Nephron (organoid): Measurements from ENCODE around the gene HYPK.

Experiments
- H3K27ac Mint-ChIP-seq, 3 experiments: 2 replicates each; pipeline ENCODE4 v1.8.0; 2020; ENCODE audit warnings: mixed read lengths in 3 of 3, mild to moderate bottlenecking in 2 of 3, moderate library complexity in 1 of 3
- H3K27me3 Mint-ChIP-seq: 2 replicates; pipeline ENCODE4 v1.8.0; 2021; ENCODE audit warnings: low read depth, mild to moderate bottlenecking, moderate library complexity, mixed read lengths
- H3K36me3 Mint-ChIP-seq: 2 replicates; pipeline ENCODE4 v1.8.0; 2020; ENCODE audit warnings: low read depth, mixed read lengths
- H3K4me1 Mint-ChIP-seq: 2 replicates; pipeline ENCODE4 v1.8.0; 2020; ENCODE audit warnings: mixed read lengths
- H3K4me3 Mint-ChIP-seq, 3 experiments: 2 replicates each; pipeline ENCODE4 v1.8.0; 2020; ENCODE audit warnings: mild to moderate bottlenecking in 3 of 3, mixed read lengths in 3 of 3, moderate library complexity in 2 of 3
- H3K9me3 Mint-ChIP-seq: 2 replicates; pipeline ENCODE4 v1.8.0; 2020; ENCODE audit warnings: mixed read lengths
- CTCF ChIP-seq, 3 experiments: fragments of 200-600 bp; sonication (generic); IDR thresholded peaks; one replicate each; pipeline ENCODE4 v1.5.0; 2021; ENCODE audit warnings: antibody characterized with exemption in 3 of 3; ENCODE audit not compliant: unreplicated experiment in 3 of 3

The HYPK gene

GRCh38 chr15:43776718-43777266 is 23.6 kb upstream of the HYPK start, which contains the start of gene ELL3:
Gene ELL3, minus strand, starts transcription at chr15:43776966. Its CDS starts 65 bp downstream, at chr15:43776901.
- TF ChIP-seq CTCF (IDR thresholded peaks at IDR 0.05; ENCODE audit: unreplicated experiment in 3 of 3), result no peak
- Mint-ChIP-seq H3K27ac (peak within 1 kb of the TSS in 2 of 3 experiments; percentile 29 to 51), H3K9me3 (peaks cover 3% of the 10 kb centered on the region), H3K4me1 (peaks cover 4% of the 10 kb centered on the region), H3K27me3 (peaks cover 5% of the 10 kb centered on the region), H3K36me3 (peaks cover 13% of the 10 kb centered on the region), H3K4me3 (peak within 1 kb of the TSS; percentile 85 to 90 (median 89))

DNA sequence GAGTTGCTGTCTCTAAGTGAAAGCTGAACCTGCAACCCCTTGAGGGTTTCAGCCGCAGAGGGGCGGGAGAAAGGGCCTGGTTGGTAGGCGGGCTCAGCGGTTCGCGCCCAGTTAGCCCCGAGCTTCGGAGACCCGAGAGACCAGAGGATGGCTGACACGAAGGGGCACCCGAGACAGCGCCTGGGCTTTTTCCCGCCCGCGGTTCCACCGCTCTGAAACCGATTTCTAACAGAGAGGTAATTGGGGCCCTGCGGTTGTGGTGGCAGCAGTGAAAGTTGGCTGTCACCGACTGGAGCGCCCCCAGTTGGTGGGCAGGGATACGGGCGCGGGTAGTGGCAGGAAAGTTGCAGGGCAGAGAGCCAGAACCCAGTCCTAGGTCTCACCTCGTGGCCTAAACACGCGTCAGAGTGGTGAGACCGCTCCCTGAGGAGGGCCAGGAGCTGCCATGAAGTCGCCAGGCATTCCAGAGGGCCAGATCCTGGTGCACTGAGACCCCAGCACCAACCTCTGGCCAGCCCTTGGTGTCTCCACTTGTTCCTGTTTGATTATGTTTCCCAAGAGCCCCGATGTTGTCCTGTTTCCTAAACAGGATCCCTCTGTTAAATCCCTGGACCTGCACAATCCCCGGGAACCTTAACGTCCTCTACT is 23.0 kb upstream of the HYPK start:
- peak; percentile 45 to 54 (median 48) for TF ChIP-seq CTCF (IDR thresholded peaks at IDR 0.05; ENCODE audit: unreplicated experiment in 3 of 3)
- Mint-ChIP-seq H3K27ac (peak overlapping the region in 2 of 3 experiments; percentile 29 to 51), H3K4me3 (peak overlapping the region; percentile 85 to 90 (median 89)), H3K9me3 (peaks cover 3% of the 10 kb centered on the region), H3K4me1 (peaks cover 4% of the 10 kb centered on the region), H3K27me3 (peaks cover 5% of the 10 kb centered on the region), H3K36me3 (peaks cover 7% of the 10 kb centered on the region)

GRCh38 chr15:43779016-43779415 is 21.4 kb upstream of the HYPK start:
- no peak for TF ChIP-seq CTCF (IDR thresholded peaks at IDR 0.05; ENCODE audit: unreplicated experiment in 3 of 3)
- H3K27ac Mint-ChIP-seq, result no peak overlapping the region
- peaks cover 3% of the 10 kb centered on the region for H3K9me3 Mint-ChIP-seq
- H3K4me1 Mint-ChIP-seq, result peaks cover 4% of the 10 kb centered on the region
- H3K36me3 Mint-ChIP-seq, result no peaks in the 10 kb centered on the region
- peak overlapping the region in 2 of 3 experiments; percentile 6 to 42 for H3K4me3 Mint-ChIP-seq
- H3K27me3 Mint-ChIP-seq, result peaks cover 7% of the 10 kb centered on the region

- Mint-ChIP-seq H3K9me3 (no peaks in the 10 kb centered on the region), H3K27me3 (peaks cover 4% of the 10 kb centered on the region), H3K4me3 (no peak overlapping the region), H3K27ac (peak overlapping the region in 1 of 3 experiments; percentile 2), H3K4me1 (peaks cover 12% of the 10 kb centered on the region), H3K36me3 (peaks cover 15% of the 10 kb centered on the region)
- no peak for TF ChIP-seq CTCF (IDR thresholded peaks at IDR 0.05; ENCODE audit: unreplicated experiment in 3 of 3)
These were observed 11.0 kb upstream of the HYPK start for GRCh38 chr15:43789409-43789808.

DNA sequence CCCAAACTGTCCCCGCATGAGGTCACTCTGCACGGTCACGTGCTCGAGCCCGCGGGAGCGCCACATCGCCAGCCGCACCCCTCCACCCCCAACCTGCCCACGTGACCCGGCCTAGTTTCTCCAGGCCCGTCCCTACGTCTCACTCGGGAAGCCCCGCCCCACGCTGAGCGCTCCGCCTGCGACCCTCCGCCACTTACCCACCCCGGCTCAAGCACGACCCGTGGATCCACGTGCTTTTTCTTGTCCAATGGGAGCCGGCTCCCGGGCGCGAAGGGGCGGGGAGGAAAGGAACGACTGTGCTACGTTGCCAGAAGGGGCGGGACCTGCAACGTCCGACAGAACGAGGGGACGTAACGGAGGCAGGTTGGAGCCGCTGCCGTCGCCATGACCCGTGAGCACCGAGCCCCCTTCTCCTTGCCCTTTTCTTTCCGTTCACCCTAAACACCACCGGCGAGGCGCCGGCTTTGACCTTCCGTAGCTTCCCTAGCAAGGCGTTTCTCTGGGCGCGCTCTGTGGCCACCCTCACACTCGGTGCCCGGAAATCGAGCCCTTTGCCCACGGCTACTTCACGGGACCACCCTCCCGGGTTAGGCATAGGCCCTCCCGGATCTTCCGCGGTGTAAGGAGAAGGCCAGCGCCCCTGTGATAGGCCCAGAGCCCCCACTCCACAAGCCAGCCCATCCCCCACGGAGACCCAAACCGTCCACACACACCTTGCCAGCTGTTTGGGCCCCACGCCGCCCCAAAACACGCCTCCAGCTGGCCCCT is 8.2 kb upstream of the HYPK start, which contains the start of gene SERF2:
Gene SERF2 (plus strand): TSS at position 328 of the 768 bp plus-strand sequence. CDS start 57 bp downstream, at position 385.
- H3K36me3 Mint-ChIP-seq, result peaks cover 40% of the 10 kb centered on the region

More for the DNA sequence above, 8.2 kb upstream of the HYPK start, which contains the start of gene SERF2:
- Mint-ChIP-seq H3K4me3 (peak within 1 kb of the TSS; percentile 96 to 99 (median 99)), H3K27ac (peak within 1 kb of the TSS; percentile 96 to 98 (median 97)), H3K4me1 (peaks cover 39% of the 10 kb centered on the region), H3K27me3 (no peaks in the 10 kb centered on the region), H3K9me3 (no peaks in the 10 kb centered on the region)
- no peak for TF ChIP-seq CTCF (IDR thresholded peaks at IDR 0.05; ENCODE audit: unreplicated experiment in 3 of 3)
